GM12891 (cell line): ENCODE data around the gene NT5DC2.
"Not testable (repeated sequence)": the region's sequence is repeated elsewhere in the genome, so short reads cannot be mapped to it uniquely, and the experiment has no call there.

Experiments
- POLR2A ChIP-seq: IDR thresholded peaks from 2 replicates; pipeline ENCODE4 v1.6.1; 2011; ENCODE audit warnings: low read depth, low read length, control low read depth
- POLR2AphosphoS5 ChIP-seq: IDR thresholded peaks from 2 replicates; pipeline ENCODE4 v1.6.1; 2011; ENCODE audit warnings: low read depth, low read length, control low read depth

- not testable (repeated sequence) for TF ChIP-seq POLR2A, POLR2AphosphoS5
Observed at GRCh38 chr3:52526671-52527038, 7.0 kb downstream of the NT5DC2 start.
